GM19397 (cell line): ENCODE measurements around the gene FBXO36.
"Not testable (repeated sequence)": the region's sequence is repeated elsewhere in the genome, so short reads cannot be mapped to it uniquely, and the experiment has no call there.

Source experiments
- ATAC-seq: cut with Tn5 transposase; IDR thresholded peaks from one replicate; pipeline ENCODE4 v1.9.1; 2021; ENCODE audit warnings: mild to moderate bottlenecking, moderate library complexity; ENCODE audit not compliant: unreplicated experiment

The FBXO36 gene

DNA sequence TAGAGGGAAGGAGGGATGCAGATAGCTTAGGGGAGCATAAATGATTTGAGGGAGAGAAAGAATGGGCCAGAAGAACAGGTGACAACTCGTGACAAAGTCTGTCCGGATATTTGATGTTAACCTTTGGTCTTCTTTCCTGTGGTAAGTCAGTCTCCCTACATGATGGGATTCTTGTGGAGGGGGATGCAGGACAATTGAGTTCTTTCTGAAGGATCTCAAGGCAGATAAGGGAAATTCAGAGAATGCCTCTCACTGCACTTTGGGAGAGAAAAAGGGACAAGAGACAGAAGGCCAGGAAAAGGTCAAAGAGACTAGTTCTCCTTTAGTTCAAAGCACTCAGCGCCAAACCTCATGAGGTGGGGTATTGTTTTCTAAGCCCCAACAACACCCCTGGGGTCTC, 34.2 kb downstream of the FBXO36 start:
- ATAC-seq = no peak

DNA sequence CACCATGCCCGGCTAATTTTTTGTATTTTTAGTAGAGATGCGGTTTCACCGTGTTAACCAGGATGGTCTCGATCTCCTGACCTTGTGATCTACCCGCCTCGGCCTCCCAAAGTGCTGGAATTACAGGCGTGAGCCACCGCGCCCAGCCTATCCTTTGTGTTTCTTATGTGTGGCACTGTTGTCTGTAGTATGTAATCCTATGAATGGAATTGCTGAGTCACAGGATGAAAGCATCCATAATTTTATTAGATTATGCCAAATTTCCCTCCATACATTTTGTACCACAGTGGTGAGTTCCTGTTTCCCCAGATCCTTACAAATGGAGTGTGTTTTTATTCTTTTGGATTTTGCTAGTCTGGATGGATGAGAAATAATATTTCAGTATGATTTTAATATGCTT, 41.3 kb downstream of the FBXO36 start:
- ATAC-seq = not testable (repeated sequence)

GRCh38 chr2:229969921-229970320, 47.6 kb downstream of the FBXO36 start:
- ATAC-seq = no peak

DNA sequence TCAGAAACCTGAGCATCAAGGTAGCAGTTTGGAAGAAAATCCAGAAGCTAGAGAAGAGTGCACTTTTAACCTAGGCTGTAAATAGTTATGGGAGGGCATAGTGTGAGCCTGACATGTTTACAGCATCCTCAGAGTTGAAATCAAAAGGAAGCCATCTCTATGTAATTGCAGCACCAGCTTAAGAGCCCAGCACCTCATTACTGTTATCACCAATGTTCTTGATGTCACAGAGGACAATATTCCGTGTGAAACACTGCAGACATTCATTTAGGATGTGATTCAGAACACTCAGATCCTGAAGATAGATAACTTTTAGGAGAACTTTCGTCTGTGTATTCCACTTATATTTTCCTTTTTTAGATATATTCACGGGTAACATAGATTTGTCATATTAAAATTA, 48.1 kb downstream of the FBXO36 start:
- no peak for ATAC-seq

DNA sequence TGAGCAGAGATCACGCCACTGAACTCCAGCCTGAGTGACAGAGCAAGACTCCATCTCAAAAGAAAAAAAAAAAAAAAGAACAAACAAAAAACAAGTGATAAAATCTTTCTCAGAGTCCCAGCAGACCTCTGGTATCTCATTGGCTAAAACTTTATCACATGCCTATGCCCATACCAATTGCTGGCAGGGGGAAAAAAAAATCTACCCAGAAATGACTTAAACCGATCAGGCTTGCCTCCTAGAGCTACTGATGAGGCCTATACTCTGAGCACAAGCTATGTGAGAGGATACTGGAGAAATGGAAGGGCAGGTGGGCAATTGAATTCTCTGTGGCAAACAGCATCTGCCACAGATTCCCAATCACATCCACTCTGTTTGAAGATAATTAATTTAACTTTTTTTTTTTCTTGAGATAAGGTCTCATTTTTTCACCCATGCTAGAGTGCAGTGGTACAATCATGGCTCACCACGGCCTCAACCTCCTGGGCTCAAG, 49.0 kb downstream of the FBXO36 start:
- no peak for ATAC-seq

DNA sequence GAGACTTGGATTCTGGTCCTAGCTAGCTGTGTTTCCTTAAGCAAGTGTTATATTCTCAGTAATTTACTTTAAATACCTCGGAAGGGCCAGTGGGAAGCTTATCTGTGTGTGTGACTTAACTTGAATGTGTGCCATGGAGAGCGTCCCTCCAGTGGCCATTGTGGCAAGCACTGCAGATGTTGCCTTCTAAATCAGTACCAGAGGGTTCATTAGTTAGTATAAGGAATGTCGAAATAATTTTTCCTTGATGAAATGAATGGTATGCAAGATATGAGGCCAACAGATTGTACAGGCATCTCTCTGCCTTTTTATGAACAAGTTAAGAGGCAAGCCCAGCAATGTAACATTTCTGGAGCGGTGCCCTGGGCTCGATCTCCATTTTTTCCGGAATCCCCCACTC, 52.0 kb downstream of the FBXO36 start:
- no peak for ATAC-seq

DNA sequence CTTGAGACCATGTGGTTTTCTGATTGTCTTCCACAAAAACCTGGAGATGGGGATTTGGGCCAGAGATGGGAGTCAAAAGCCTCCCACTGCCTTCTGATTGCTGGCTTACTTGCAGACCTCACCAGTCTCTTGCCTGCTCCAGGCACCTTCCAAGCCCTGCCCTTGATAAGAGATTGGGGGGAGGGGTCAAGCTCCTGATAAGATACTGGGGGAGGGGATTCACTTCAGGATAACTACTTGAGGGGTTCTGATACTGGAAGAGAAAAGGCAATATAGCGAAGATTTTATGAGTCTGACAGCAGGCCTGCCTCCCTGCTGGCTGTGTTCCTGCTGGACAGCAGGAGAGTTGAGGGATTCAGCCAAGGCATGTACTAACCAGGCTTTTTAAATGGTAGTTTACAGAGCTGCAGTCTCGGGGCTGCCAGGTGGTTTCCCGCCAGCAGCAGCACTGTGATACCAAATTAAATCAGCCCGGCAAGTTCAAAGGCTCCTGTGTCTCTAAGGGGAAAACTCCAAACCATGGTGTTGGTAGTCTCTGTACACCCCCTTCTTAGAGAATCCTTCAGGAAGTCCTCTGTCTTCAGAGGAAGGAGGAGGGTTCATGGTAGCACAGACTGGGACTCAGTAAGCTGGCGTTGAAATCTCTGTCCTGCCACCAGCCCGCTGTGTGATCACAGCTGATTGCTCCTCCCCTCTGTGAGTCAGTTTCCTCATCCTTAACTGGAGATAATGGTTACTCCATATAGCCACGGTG, 58.3 kb downstream of the FBXO36 start:
- no peak for ATAC-seq

DNA sequence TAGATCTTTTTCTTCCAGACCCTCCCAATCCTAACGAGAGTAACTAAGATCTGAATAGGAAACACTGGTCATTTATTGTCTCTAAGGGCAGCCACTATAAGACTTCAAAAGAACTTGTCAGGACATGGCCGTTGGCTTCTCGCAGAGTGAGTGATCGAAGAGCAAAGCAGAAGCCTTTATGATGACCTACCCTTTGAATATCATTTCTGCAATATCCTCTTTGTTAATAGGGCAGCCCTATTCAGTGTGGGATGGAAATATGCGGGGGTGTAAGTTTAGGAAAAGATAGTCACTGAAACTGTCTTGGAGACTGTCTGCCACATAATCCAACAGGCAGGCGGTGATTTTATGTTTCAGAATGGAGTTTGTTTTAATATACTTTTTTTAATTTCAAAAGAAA, 70.9 kb downstream of the FBXO36 start:
- ATAC-seq = no peak

DNA sequence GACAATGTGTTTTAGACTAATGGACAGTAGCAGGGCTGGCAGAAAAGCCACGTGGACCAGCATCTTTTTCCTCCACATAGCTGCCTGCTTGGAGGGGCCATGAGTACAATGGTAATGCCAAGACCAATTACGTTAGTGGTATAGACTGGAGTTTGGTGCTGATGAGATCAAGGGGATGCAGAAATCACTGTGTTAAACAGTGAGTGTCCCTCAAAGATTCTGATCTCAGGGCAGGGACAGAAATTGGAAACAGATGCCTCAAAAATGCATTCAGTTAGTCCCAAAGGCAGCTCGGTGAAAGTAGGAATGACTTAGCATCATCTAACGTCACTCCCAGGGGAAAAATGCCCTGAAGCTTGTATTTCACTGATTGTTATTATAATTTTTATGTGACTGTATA, 74.0 kb downstream of the FBXO36 start:
- no peak for ATAC-seq

DNA sequence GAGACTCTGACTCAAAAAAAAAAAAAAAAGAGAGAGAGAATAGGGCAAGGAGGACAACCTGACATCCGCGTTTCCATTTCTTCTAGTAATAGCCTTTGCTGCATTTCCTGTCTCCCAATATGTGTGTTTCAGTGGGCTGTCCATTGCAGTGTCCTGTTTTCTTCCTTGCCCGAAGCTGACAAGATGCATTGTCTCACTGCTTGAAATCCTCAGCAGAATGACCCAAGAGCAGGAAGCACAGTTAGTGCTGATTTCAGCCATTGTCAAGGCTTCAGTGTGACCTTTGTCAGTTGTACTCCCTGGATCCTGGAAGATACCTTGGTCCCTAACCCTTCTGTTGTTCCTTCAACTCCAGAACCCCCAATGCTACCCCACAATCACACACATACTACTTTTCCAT, 75.3 kb downstream of the FBXO36 start:
- ATAC-seq = no peak

- no peak for ATAC-seq
These were observed 78.0 kb downstream of the FBXO36 start for GRCh38 chr2:230000118-230000841.

GRCh38 chr2:230007931-230008707, 85.8 kb downstream of the FBXO36 start:
- no peak for ATAC-seq

DNA sequence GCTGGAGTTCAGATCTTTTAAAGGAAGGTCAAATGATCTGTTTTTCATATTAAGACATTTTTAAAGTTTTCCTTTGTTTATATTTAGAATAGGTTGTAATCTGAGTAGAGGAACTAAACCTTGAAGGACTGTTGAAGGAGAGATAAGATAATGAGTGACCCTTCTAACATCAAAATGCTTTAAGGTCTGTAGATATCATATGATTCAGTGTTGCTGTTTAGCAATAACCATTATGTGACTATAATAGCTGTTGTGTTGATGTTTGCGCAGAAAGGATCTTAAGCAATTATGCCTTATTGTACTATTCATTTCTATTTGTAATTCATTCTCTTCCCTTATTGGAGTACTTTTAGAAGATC, 86.4 kb downstream of the FBXO36 start:
- ATAC-seq = no peak

- no peak for ATAC-seq
These were observed 88.2 kb downstream of the FBXO36 start for GRCh38 chr2:230010501-230010900.

DNA sequence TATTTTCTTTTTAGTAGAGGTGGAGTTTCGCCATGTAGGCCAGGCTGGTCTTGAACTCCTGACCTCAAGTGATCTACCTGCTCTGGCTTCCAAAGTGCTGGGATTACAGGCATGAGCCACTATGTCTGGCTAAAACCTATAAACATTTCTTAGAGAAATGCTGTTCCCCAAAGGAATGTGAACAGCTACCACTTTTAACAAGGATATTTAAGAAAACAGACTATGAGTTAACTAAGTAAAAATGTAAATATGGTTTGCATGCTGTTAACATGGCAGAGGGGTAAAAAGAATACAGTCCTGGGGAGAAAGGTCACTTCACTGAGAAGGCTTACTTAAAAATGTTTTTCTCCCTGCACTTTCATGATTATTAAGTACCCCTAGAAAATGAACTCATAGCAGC, 89.3 kb downstream of the FBXO36 start:
- ATAC-seq = no peak

DNA sequence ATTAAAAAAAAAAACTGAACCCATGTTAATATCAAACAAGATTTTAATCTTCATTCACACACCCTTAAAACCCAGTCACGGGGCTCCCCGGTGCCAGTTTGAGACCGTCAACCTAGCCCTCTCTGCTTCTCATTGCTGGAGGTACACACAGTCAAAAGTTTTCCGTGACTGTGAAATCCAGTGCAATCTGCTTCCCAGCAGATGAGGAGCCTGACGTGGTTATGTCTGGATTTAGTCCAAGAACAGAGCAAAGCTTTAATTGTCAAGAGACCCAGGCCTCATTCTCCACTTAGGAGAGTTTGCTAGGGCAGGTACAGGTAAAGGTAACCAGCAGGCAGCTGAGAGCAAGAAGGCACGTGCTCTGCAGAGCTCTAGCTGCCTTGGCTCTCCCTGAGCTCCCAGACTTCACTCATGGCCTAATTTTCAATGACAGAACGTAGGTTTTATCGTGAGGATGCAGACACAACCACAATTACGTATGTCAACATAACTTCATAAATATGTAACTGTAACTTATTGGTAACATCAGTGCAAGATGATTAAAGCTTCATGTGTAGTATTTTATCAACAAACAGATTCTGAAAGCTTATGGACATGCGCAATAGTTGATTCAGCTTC, 90.1 kb downstream of the FBXO36 start:
- ATAC-seq = no peak

GRCh38 chr2:230016844-230017243, 94.5 kb downstream of the FBXO36 start:
- ATAC-seq = no peak

- ATAC-seq = no peak
These were observed 95.8 kb downstream of the FBXO36 start for GRCh38 chr2:230018153-230018552.

GRCh38 chr2:230019742-230020141, 97.4 kb downstream of the FBXO36 start:
- ATAC-seq = no peak

- ATAC-seq = no peak
These were observed 101.0 kb downstream of the FBXO36 start for GRCh38 chr2:230023313-230023712.

DNA sequence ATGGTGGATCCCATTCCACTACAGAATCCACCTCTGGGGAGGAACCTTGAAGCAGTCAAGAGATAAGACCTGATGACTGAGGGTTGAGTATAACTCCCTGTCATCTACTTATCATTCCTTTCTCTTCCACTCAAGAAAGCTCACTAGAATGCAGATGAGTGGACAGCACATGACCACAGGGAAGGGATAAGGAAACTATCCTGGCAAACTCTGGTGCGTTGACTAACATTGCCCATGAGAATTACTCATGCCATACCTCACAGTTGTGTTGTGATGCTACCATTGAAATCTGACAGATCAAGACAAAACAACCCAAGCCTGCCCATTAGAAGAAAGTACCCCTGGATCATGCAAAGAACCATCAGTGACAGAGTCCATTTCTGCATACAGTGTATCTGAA, 119.9 kb downstream of the FBXO36 start:
- ATAC-seq = no peak
